ENCODE measurements around the gene NFILZ. TPM values are rescaled to one million over a fixed set of nuclear protein-coding genes. Genes with fewer than 3 reads are reported as not detected.

The NFILZ gene
- total and polyA plus RNA-seq, 2 of the 8 experiments (the other 6 are each of a cell fraction or from before 2014, with no cell fraction given) = not detected

GRCh38 chr19:8596168-8596567, 34.3 kb upstream of the NFILZ start:
- FAIRE-seq (no peak), DNase-seq (ENCODE audit: low read depth in 1 of 2, low spot score in 2 of 2) (no peak)
- H3K14ac ChIP-seq (ENCODE audit: insufficient read length) = no peak overlapping the region
- no peak overlapping the region for H2BK12ac ChIP-seq (ENCODE audit: low read depth, low read length)
- no peaks in the 10 kb centered on the region; a peak in 1 of 7 replicates for H3K27me3 ChIP-seq (replicated peaks in 1 of 4; ENCODE audit: control insufficient read depth in 3 of 4, extremely low read depth in 1 of 4, insufficient read depth in 3 of 4, low read length in 3 of 4)
- H3K56ac ChIP-seq (replicated peaks; ENCODE audit: insufficient read length, low read depth, low read length) = no peak overlapping the region
- H3K23me2 ChIP-seq (ENCODE audit: low read depth, low read length) = peaks cover 9% of the 10 kb centered on the region; the same call in 1 of the 2 replicates
- H4K91ac ChIP-seq (replicated peaks; ENCODE audit: insufficient read length, low read length) = no peak overlapping the region
- H2BK15ac ChIP-seq (ENCODE audit: low read length) = no peak overlapping the region
- TF ChIP-seq PHF8 (conservative IDR thresholded peaks at IDR 0.05; ENCODE audit: low read depth, low read length) (no peak), SP1 (IDR thresholded peaks at IDR 0.05; ENCODE audit: low read depth, low read length) (no peak), SP4 (IDR thresholded peaks at IDR 0.05; ENCODE audit: low read length) (no peak), TEAD4 (IDR thresholded peaks at IDR 0.05; ENCODE audit: low read depth, low read length) (0 out of 2 replicates have a peak, but pooled peaks have one; percentile 8), CBX8 (IDR thresholded peaks at IDR 0.05; ENCODE audit: borderline replicate concordance, low read depth, low read length) (no peak)
- no peak overlapping the region; a peak in 1 of 7 replicates for H3K9ac ChIP-seq (replicated peaks in 1 of 4; ENCODE audit: extremely low read depth in 1 of 4, low read depth in 3 of 4, low read length in 3 of 4)
- H2BK20ac ChIP-seq (ENCODE audit: low read length) = no peak overlapping the region
- no peaks in the 10 kb centered on the region; the same call in 1 of the 2 replicates for H3K79me1 ChIP-seq (ENCODE audit: low read depth, low read length)
- no peak overlapping the region for H3K4ac ChIP-seq (replicated peaks; ENCODE audit: insufficient read length, low read depth, low read length)
- no peaks in the 10 kb centered on the region for H3K79me2 ChIP-seq (ENCODE audit: control insufficient read depth in 1 of 2, insufficient read depth in 2 of 2, low read length in 2 of 2)
- H4K20me1 ChIP-seq (replicated peaks in 1 of 2; ENCODE audit: control insufficient read depth in 1 of 2, insufficient read depth in 2 of 2, low read length in 2 of 2) = peaks cover 0 to 3% of the 10 kb centered on the region in 2 experiments
- H2BK120ac ChIP-seq (replicated peaks; ENCODE audit: low read depth, low read length) = no peak overlapping the region
- WGBS, 2 experiments (ENCODE audit: extremely low coverage in 1 of 2, insufficient coverage in 1 of 2, insufficient read length in 1 of 2, insufficient replicate concordance in 2 of 2, low coverage in 1 of 2, low lambda C conversion rate in 2 of 2, missing lambda C conversion rate in 1 of 2) = 93% methylated on average over 12 of the region's 23 CpGs; no CpG with 5 or more reads in 1 of the 2 experiments
- peaks cover 3 to 5% of the 10 kb centered on the region in 2 experiments; a peak in 1 of 4 replicates for H3K9me3 ChIP-seq (ENCODE audit: insufficient read depth in 2 of 2, low read depth in 1 of 2, low read length in 1 of 2)
- no peak overlapping the region for H3K4me3 ChIP-seq (ENCODE audit: extremely low read depth in 1 of 4, insufficient read depth in 2 of 4, low read depth in 3 of 4, low read length in 4 of 4)
- H2AFZ ChIP-seq (ENCODE audit: low read length) = no peak overlapping the region
- peaks cover 0 to 11% (median 4%) of the 10 kb centered on the region in 4 experiments; a peak in 3 of 8 replicates for H3K36me3 ChIP-seq (ENCODE audit: control insufficient read depth in 2 of 4, insufficient read depth in 4 of 4, low read length in 3 of 4)
- H2BK5ac ChIP-seq (ENCODE audit: low read depth, low read length) = no peak overlapping the region; the same call in 1 of the 2 replicates
- peaks cover 0 to 5% (median under 1%) of the 10 kb centered on the region in 4 experiments; a peak in 4 of 7 replicates for H3K4me1 ChIP-seq (replicated peaks in 1 of 4; ENCODE audit: control insufficient read depth in 3 of 4, insufficient read depth in 4 of 4, low read length in 3 of 4)
- ChIA-PET POLR2A (ENCODE audit: partially characterized antibody) (interaction anchor here (0.7 to 7.9 kb wide), 4 partner anchors 10 to 70 kb away, joined by 3 to 117 read pairs (median 4); partner anchors contain the start of gene MYO1F), CTCF (ENCODE audit: partially characterized antibody) (interaction anchor here (0.6 to 5.1 kb wide), 13 partner anchors 9 to 368 kb away, joined by 3 to 20 read pairs (median 4); no protein-coding TSS in a partner anchor)
- H4K8ac ChIP-seq (ENCODE audit: extremely low read depth, insufficient read depth, low read length) = no peak overlapping the region
- H4K5ac ChIP-seq (ENCODE audit: insufficient read length, low read depth, low read length) = no peak overlapping the region
- H3K27ac ChIP-seq (ENCODE audit: low read depth, low read length) = no peak overlapping the region
- no peak overlapping the region for H3K4me2 ChIP-seq (ENCODE audit: insufficient read depth in 1 of 2, low read depth in 2 of 2, low read length in 2 of 2)
- H2AK5ac ChIP-seq (ENCODE audit: low read depth, low read length) = no peak overlapping the region
- H3K23ac ChIP-seq (ENCODE audit: insufficient read length) = no peak overlapping the region
- H3K18ac ChIP-seq (ENCODE audit: extremely low read depth, low read length) = no peak overlapping the region

All from H1 (cell line).